ENCODE results near the gene DYNC1I1. TPM values are rescaled to one million over a fixed set of nuclear protein-coding genes. Genes with fewer than 3 reads are reported as not detected.

Gene DYNC1I1
- total RNA-seq, 1 experiment from 2014 or later, result 3.2 TPM

GRCh38 chr7:96041171-96041570, 268.8 kb downstream of the DYNC1I1 start:
- H3K4me3 Mint-ChIP-seq, result no peak overlapping the region
- Histone ChIP-seq H3K14ac (ENCODE audit: insufficient read depth, low read length) (no peak overlapping the region), H3K4me2 (ENCODE audit: insufficient read depth, insufficient read length, low read length) (no peak overlapping the region), H3K9me3 (ENCODE audit: control insufficient read depth, low read depth, low read length) (no peaks in the 10 kb centered on the region), H3K9ac (ENCODE audit: extremely low read depth, insufficient read length, low read length) (no peak overlapping the region), H3K79me2 (ENCODE audit: insufficient read depth, low read length) (no peaks in the 10 kb centered on the region), H2BK5ac (ENCODE audit: insufficient read length, low read length) (no peak overlapping the region), H3K27ac (ENCODE audit: insufficient read length, low read depth, low read length) (no peak overlapping the region), H2BK120ac (ENCODE audit: low read depth, low read length, poor library complexity, severe bottlenecking) (no peak overlapping the region), H3K56ac (ENCODE audit: insufficient read length, low read depth, low read length) (no peak overlapping the region), H4K91ac (ENCODE audit: insufficient read length, low read depth, low read length) (no peak overlapping the region), H2AFZ (ENCODE audit: low read length) (no peak overlapping the region), H3K79me1 (ENCODE audit: insufficient read depth, low read depth, low read length, poor library complexity, severe bottlenecking) (no peaks in the 10 kb centered on the region), H4K8ac (replicated peaks; ENCODE audit: insufficient read length, low read depth, low read length) (no peak overlapping the region), H2BK12ac (ENCODE audit: insufficient read length, low read depth, low read length) (no peak overlapping the region), H2BK15ac (ENCODE audit: low read depth, low read length) (no peak overlapping the region), H3K23ac (ENCODE audit: insufficient read length, low read depth, low read length) (no peak overlapping the region), H3K23me2 (ENCODE audit: insufficient read length, low read depth, low read length, poor library complexity, severe bottlenecking) (no peaks in the 10 kb centered on the region), H3K18ac (ENCODE audit: insufficient read length, low read depth, low read length) (no peak overlapping the region), H4K20me1 (ENCODE audit: control insufficient read depth, insufficient read depth, insufficient read length) (no peaks in the 10 kb centered on the region), H3K4me1 (ENCODE audit: insufficient read depth, low read length) (peaks cover 2% of the 10 kb centered on the region; the same call in 1 of the 2 replicates), H3K4ac (ENCODE audit: low read depth, low read length) (no peak overlapping the region), H4K5ac (ENCODE audit: insufficient read length, low read depth, low read length) (no peak overlapping the region), H3K27me3 (ENCODE audit: insufficient read depth, low read length) (no peaks in the 10 kb centered on the region), H2BK20ac (ENCODE audit: low read depth, low read length, poor library complexity, severe bottlenecking) (no peak overlapping the region), H3T11ph (ENCODE audit: low read length) (no peak overlapping the region), H2AK5ac (ENCODE audit: insufficient read length, low read length) (no peak overlapping the region)
- H3K9me3 Mint-ChIP-seq, result no peaks in the 10 kb centered on the region
- no peaks in the 10 kb centered on the region for H3K36me3 Mint-ChIP-seq (ENCODE audit: insufficient read depth in 1 of 3, low read depth in 3 of 3)
- peaks cover 4 to 8% of the 10 kb centered on the region in 2 experiments for H3K4me1 Mint-ChIP-seq
- no peak for DNase-seq
- no peak overlapping the region for H3K27ac Mint-ChIP-seq
- WGBS (ENCODE audit: extremely low coverage, insufficient read length, low lambda C conversion rate), result no CpG with 5 or more reads among the region's 1 CpG
- TF ChIP-seq CTCF (conservative IDR thresholded peaks at IDR 0.05), result no peak
- no peaks in the 10 kb centered on the region for H3K27me3 Mint-ChIP-seq (ENCODE audit: low read depth)
